Measurements from ENCODE around the gene KLHL26. TPM values are rescaled to one million over a fixed set of nuclear protein-coding genes. Genes with fewer than 3 reads are reported as not detected.
"Not testable (repeated sequence)": the region's sequence is repeated elsewhere in the genome, so short reads cannot be mapped to it uniquely, and the experiment has no call there.

Gene KLHL26
- total and polyA plus RNA-seq, 2 of the 4 experiments (the other 2 are of a cell fraction), result 2.2 to 4.7 TPM

DNA sequence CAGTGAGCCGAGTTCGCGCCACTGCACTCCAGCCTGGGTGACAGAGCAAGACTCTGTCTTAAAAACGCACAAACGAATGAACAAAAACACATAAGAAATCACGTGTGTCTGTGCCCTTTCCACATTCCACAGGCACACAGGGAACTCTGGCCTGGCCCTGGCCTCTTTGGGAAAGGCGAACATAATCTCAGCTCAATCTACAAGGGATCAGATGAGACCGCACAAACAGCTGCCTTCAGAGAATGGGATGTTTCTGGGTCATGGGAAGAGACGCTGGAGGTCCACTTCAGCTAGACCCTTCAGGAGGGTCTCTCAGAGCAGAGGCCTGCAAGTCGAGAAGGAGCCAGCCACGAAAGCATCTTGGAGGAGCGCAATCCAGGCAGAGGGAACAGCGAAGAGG is 40.3 kb downstream of the KLHL26 start:
- H4K91ac ChIP-seq (ENCODE audit: insufficient read depth, low read depth, low read length), result peak overlapping the region; percentile 89
- in situ Hi-C loops (cut with MboI; ENCODE audit: low sequenced_read_pairs) (no loop called here), intact Hi-C loops (cut with micrococcal nuclease) (loop anchor here (10.0 kb wide), 2 partner anchors 168 to 222 kb away; no protein-coding TSS in a partner anchor), dilution Hi-C loops (cut with HindIII; ENCODE audit: low sequenced_read_pairs, unreplicated experiment) (no loop called here)
- TF ChIP-seq BHLHE40 (IDR thresholded peaks at IDR 0.05; ENCODE audit: low read depth, low read length) (no peak), POLR2A (IDR thresholded peaks at IDR 0.05; ENCODE audit: low read depth, low read length) (0 out of 2 replicates have a peak, but pooled peaks have one; percentile 13)
- H3K4me2 ChIP-seq (ENCODE audit: low read depth, low read length), result no peak overlapping the region
- H2BK20ac ChIP-seq (ENCODE audit: low read depth, low read length), result peak overlapping the region; percentile 95
- H3K18ac ChIP-seq (ENCODE audit: low read depth, low read length), result peak overlapping the region; percentile 93
- H3K27ac ChIP-seq (ENCODE audit: insufficient read depth, low read length), result peak overlapping the region; percentile 44
- 0 out of 2 replicates have a peak overlapping the region, but pooled peaks have one; percentile 38 for H3K56ac ChIP-seq (ENCODE audit: extremely low read depth, insufficient read depth, low read length)
- peak overlapping the region; percentile 92 for H2AK5ac ChIP-seq (ENCODE audit: low read depth, low read length)
- H3K9me3 ChIP-seq (ENCODE audit: control insufficient read depth, insufficient read depth, low read length), result 0 out of 2 replicates have a peak, but pooled peaks cover 2% of the 10 kb centered on the region
- H3K9me1 ChIP-seq (ENCODE audit: insufficient read depth, low read length), result peaks cover 6% of the 10 kb centered on the region; the same call in 1 of the 2 replicates
- 75% methylated on average over 1 of the region's 13 CpGs; no CpG with 5 or more reads in 1 of the 2 experiments for WGBS, 2 experiments (ENCODE audit: extremely low coverage in 2 of 2, insufficient read length in 1 of 2)
- H2BK120ac ChIP-seq (ENCODE audit: low read depth, low read length), result peak overlapping the region; percentile 94
- H2BK15ac ChIP-seq (ENCODE audit: low read depth, low read length), result peak overlapping the region; percentile 98
- CTCF ChIA-PET, result interaction anchor here (0.6 kb wide), 1 partner anchor 374 kb away, joined by 3 read pairs; no protein-coding TSS in a partner anchor
- H3K79me1 ChIP-seq (ENCODE audit: low read depth in 1 of 2, low read length in 2 of 2), result peaks cover 0 to 3% of the 10 kb centered on the region in 2 experiments; a peak in 1 of 4 replicates
- no peaks in the 10 kb centered on the region for H3K36me3 ChIP-seq (ENCODE audit: control insufficient read depth, insufficient read depth, low read length)
- DNase-seq, result no peak
- H4K20me1 ChIP-seq (ENCODE audit: insufficient read depth, low read length), result no peaks in the 10 kb centered on the region
- no peak overlapping the region for H3K9ac ChIP-seq (ENCODE audit: low read depth, low read length)
- H4K8ac ChIP-seq (ENCODE audit: low read depth in 2 of 2, low read length in 2 of 2), result peak overlapping the region; percentile 10 to 80; a peak in 3 of 4 replicates
- H2AK9ac ChIP-seq (replicated peaks; ENCODE audit: low read depth, low read length, poor library complexity), result peak overlapping the region; percentile 47
- no TSS peak for BruUV-seq (replicated peaks)
- peak overlapping the region; percentile 49 for H4K5ac ChIP-seq (ENCODE audit: low read depth, low read length)
- no peak overlapping the region for H2BK5ac ChIP-seq (ENCODE audit: low read depth, low read length, poor library complexity, severe bottlenecking)
- no peaks in the 10 kb centered on the region for H3K27me3 ChIP-seq (ENCODE audit: control insufficient read depth, insufficient read depth, low read length)
- peak overlapping the region; percentile 89 for H3K4ac ChIP-seq (ENCODE audit: low read depth, low read length)
- no peak overlapping the region for H3K4me3 ChIP-seq (ENCODE audit: insufficient read depth, low read depth, low read length)
- POLR2A ChIA-PET (ENCODE audit: unreplicated experiment), result interaction anchor here (0.6 kb wide), 1 partner anchor 24 kb away, joined by 3 read pairs; no protein-coding TSS in a partner anchor
- H3K4me1 ChIP-seq (ENCODE audit: control insufficient read depth, insufficient read depth, low read length), result peaks cover 14% of the 10 kb centered on the region
- no peak for ATAC-seq (ENCODE audit: low read depth)
- H2AFZ ChIP-seq (replicated peaks; ENCODE audit: low read length, poor library complexity), result peak overlapping the region; percentile 68
- H3K14ac ChIP-seq (replicated peaks; ENCODE audit: low read depth, low read length), result peak overlapping the region; percentile 79
- 0 out of 2 replicates have a peak overlapping the region, but pooled peaks have one; percentile 59 for H3K23ac ChIP-seq (ENCODE audit: low read depth, low read length)

DNA sequence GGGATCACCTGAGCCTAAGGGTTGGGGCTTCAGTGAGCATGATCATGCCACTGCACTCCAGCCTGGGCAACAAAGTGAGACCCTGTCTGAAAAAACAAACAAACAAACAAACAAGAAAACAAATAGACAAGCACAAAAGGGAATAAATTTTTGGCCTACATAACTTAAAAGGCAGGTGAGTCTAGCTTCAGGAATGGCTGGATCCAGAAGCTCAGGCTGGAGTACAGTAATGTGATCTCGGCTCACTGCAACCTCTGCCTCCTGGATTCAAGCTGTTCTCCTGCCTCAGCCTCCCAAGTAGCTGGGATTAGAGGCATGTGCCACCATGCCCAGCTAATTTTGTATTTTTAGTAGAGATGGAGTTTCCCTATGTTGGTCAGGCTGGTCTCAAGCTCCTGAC is 43.3 kb downstream of the KLHL26 start:
- H3K18ac ChIP-seq (ENCODE audit: low read depth, low read length); H2BK15ac ChIP-seq (ENCODE audit: low read depth, low read length); H3K4me3 ChIP-seq (ENCODE audit: insufficient read depth, low read depth, low read length); H3K27ac ChIP-seq (ENCODE audit: insufficient read depth, low read length); H4K20me1 ChIP-seq (ENCODE audit: insufficient read depth, low read length); H2AK9ac ChIP-seq (replicated peaks; ENCODE audit: low read depth, low read length, poor library complexity); H3K9ac ChIP-seq (ENCODE audit: low read depth, low read length); H2BK120ac ChIP-seq (ENCODE audit: low read depth, low read length); dilution Hi-C loops (cut with HindIII; ENCODE audit: low sequenced_read_pairs, unreplicated experiment); H4K5ac ChIP-seq (ENCODE audit: low read depth, low read length); in situ Hi-C loops (cut with MboI; ENCODE audit: low sequenced_read_pairs); H2AK5ac ChIP-seq (ENCODE audit: low read depth, low read length); H2AFZ ChIP-seq (replicated peaks; ENCODE audit: low read length, poor library complexity); BruUV-seq (replicated peaks); ATAC-seq (ENCODE audit: low read depth); H2BK5ac ChIP-seq (ENCODE audit: low read depth, low read length, poor library complexity, severe bottlenecking); H3K23ac ChIP-seq (ENCODE audit: low read depth, low read length); H3K56ac ChIP-seq (ENCODE audit: extremely low read depth, insufficient read depth, low read length); intact Hi-C loops (cut with micrococcal nuclease); DNase-seq; H3K9me3 ChIP-seq (ENCODE audit: control insufficient read depth, insufficient read depth, low read length); H4K8ac ChIP-seq (ENCODE audit: low read depth in 2 of 2, low read length in 2 of 2); H3K36me3 ChIP-seq (ENCODE audit: control insufficient read depth, insufficient read depth, low read length); H3K4ac ChIP-seq (ENCODE audit: low read depth, low read length); H3K4me2 ChIP-seq (ENCODE audit: low read depth, low read length); H3K14ac ChIP-seq (replicated peaks; ENCODE audit: low read depth, low read length); H3K27me3 ChIP-seq (ENCODE audit: control insufficient read depth, insufficient read depth, low read length); POLR2A ChIA-PET (ENCODE audit: unreplicated experiment); H4K91ac ChIP-seq (ENCODE audit: insufficient read depth, low read depth, low read length); H2BK20ac ChIP-seq (ENCODE audit: low read depth, low read length): not testable (repeated sequence)
- CTCF ChIA-PET, result interaction anchor here (0.7 kb wide), 1 partner anchor 9 kb away, joined by 3 read pairs; no protein-coding TSS in a partner anchor
- H3K79me1 ChIP-seq (ENCODE audit: low read depth in 1 of 2, low read length in 2 of 2), result peaks cover 14 to 22% of the 10 kb centered on the region in 2 experiments
- H3K9me1 ChIP-seq (ENCODE audit: insufficient read depth, low read length), result peaks cover 17% of the 10 kb centered on the region
- peaks cover 24% of the 10 kb centered on the region for H3K4me1 ChIP-seq (ENCODE audit: control insufficient read depth, insufficient read depth, low read length)
- WGBS, 2 experiments (ENCODE audit: extremely low coverage in 2 of 2, insufficient read length in 1 of 2), result 83% methylated on average over 1 of the region's 1 CpG; no CpG with 5 or more reads in 1 of the 2 experiments

All from IMR-90 (cell line).